Breast epithelium (tissue), 4 donors: ENCODE results near the gene COA6. TPM values are rescaled to one million over a fixed set of nuclear protein-coding genes. Genes with fewer than 3 reads are reported as not detected.
A peak's percentile ranks its signal among the peaks of the same experiment; 100 is the strongest.

Source experiments
- DNase-seq, 2 donors: peaks; one replicate each; pipeline ENCODE4 v3.0.0-alpha.2; 2019; ENCODE audit warnings: low spot score in 2 of 2
- H3K27ac ChIP-seq, 2 donors: fragments of 200-600 bp; sonication (generic) in 1 of 2; one replicate each; pipeline ENCODE4 v1.5.1; 2016 to 2019; ENCODE audit warnings: mild to moderate bottlenecking in 1 of 2
- H3K27me3 ChIP-seq, 2 donors: fragments of 200-600 bp; sonication (generic) in 1 of 2; one replicate each; pipeline versions ENCODE4 v1.5.1 to v1.6.0; 2017 to 2019; ENCODE audit warnings: control low read depth in 1 of 2, mild to moderate bottlenecking in 1 of 2
- H3K36me3 ChIP-seq: fragments of 200-600 bp; one replicate; pipeline ENCODE4 v1.5.1; 2019
- H3K4me1 ChIP-seq, 2 donors: fragments of 200-600 bp; sonication (generic); one replicate each; pipeline ENCODE4 v1.5.1; 2016 to 2019; ENCODE audit warnings: control low read depth in 1 of 2
- H3K4me3 ChIP-seq, 3 donors: fragments of 200-600 bp; sonication (generic); 1 replicate in 2 of 3; 2 replicates in 1 of 3; pipeline ENCODE4 v1.5.1; 2016 to 2019; ENCODE audit warnings: mild to moderate bottlenecking in 3 of 3, moderate library complexity in 2 of 3
- H3K9me3 ChIP-seq, 2 donors: fragments of 200-600 bp; sonication (generic) in 1 of 2; one replicate each; pipeline ENCODE4 v1.5.1; 2016 to 2019; ENCODE audit warnings: control low read depth in 1 of 2
- POLR2A ChIP-seq: fragments of 450-650 bp; IDR thresholded peaks from one replicate; pipeline ENCODE4 v1.6.1; 2016; ENCODE audit warnings: antibody characterized with exemption, mild to moderate bottlenecking, moderate library complexity
- POLR2AphosphoS5 ChIP-seq, 3 donors: sonication (generic); formaldehyde crosslinking; IDR thresholded peaks; one replicate each; pipeline ENCODE4 v1.6.1; 2017; ENCODE audit warnings: antibody characterized with exemption in 3 of 3
- intact Hi-C: fragments of 100-400 bp; cut with DNase I; formaldehyde crosslinking; loops from one replicate; pipeline ENCODE4 v1.15.1; 2023; ENCODE audit warnings: low total_unique reads
- total RNA-seq, 3 donors: library from RNA; depleted of rRNA; stranded (reverse); fragments of >200 nt; gene quantifications; one replicate each; pipeline ENCODE4 v1.1.0, GENCODE V29; 2016
- TF ChIP-seq, protein P1 (sequence below), 3 donors: fragments of 450-650 bp; IDR thresholded peaks; one replicate each; pipeline ENCODE4 v1.5.1; 2016 to 2017; ENCODE audit warnings: antibody characterized with exemption in 3 of 3, mild to moderate bottlenecking in 3 of 3, moderate library complexity in 3 of 3

The COA6 gene
- total RNA-seq, 3 donors from 2014 or later, result 10.4 to 17.7 (median 14.6) TPM

DNA sequence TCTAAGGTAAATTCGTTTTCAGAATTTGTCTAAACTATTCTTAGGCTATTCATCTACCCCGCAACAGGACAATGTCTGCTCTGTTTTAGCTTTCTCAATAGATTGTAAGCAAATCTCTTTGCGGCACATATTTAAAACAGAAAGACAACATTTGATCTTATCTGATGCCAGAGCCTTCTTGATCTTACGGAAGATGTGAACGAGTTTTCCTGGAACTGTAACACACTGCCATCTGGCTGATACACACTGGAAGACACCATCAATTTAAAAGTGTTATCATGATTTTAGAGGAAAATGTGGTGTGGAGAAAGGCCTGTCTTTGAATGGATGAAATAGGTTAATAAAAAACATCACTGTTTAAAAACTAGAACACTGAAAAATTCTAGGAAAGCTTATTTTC is 36.1 kb downstream of the COA6 start:
- Histone ChIP-seq H3K36me3 (no peaks in the 10 kb centered on the region), H3K27ac (no peak overlapping the region), H3K4me3 (no peak overlapping the region), H3K9me3 (no peaks in the 10 kb centered on the region), H3K4me1 (no peaks in the 10 kb centered on the region), H3K27me3 (no peaks in the 10 kb centered on the region)
- DNase-seq, result no peak
- TF ChIP-seq POLR2A, result no peak
- TF ChIP-seq, protein P1, sequence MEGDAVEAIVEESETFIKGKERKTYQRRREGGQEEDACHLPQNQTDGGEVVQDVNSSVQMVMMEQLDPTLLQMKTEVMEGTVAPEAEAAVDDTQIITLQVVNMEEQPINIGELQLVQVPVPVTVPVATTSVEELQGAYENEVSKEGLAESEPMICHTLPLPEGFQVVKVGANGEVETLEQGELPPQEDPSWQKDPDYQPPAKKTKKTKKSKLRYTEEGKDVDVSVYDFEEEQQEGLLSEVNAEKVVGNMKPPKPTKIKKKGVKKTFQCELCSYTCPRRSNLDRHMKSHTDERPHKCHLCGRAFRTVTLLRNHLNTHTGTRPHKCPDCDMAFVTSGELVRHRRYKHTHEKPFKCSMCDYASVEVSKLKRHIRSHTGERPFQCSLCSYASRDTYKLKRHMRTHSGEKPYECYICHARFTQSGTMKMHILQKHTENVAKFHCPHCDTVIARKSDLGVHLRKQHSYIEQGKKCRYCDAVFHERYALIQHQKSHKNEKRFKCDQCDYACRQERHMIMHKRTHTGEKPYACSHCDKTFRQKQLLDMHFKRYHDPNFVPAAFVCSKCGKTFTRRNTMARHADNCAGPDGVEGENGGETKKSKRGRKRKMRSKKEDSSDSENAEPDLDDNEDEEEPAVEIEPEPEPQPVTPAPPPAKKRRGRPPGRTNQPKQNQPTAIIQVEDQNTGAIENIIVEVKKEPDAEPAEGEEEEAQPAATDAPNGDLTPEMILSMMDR (IDR thresholded peaks at IDR 0.05), result peak in 1 of 3 donors; percentile 17
- intact Hi-C loops, result no loop called here

DNA sequence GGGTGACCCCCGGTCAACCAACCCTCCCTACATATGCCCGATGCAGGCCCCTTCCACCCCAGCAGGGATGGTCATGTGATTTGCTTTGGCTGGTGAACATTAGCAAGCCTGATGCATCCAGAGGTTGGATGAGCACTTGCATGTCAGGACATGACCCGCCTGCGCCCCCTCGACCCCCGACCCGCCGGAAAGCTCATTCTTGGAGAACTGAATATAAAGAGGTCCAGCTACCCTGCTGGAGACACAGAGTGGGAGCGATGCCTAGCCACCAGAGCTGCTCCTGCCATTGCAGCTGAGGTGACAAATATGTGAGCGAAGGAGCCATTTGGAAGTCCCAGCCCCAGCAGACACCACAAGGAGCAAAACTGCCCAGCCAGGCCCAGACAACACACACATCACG is 39.6 kb downstream of the COA6 start:
- TF ChIP-seq POLR2A (no peak), POLR2AphosphoS5 (IDR thresholded peaks at IDR 0.05) (no peak)
- TF ChIP-seq, protein P1 (IDR thresholded peaks at IDR 0.05), result no peak
- Histone ChIP-seq H3K4me1 (no peaks in the 10 kb centered on the region), H3K36me3 (no peaks in the 10 kb centered on the region), H3K4me3 (no peak overlapping the region), H3K27ac (no peak overlapping the region), H3K27me3 (no peaks in the 10 kb centered on the region), H3K9me3 (no peaks in the 10 kb centered on the region)
- no peak for DNase-seq
- intact Hi-C loops, result no loop called here

DNA sequence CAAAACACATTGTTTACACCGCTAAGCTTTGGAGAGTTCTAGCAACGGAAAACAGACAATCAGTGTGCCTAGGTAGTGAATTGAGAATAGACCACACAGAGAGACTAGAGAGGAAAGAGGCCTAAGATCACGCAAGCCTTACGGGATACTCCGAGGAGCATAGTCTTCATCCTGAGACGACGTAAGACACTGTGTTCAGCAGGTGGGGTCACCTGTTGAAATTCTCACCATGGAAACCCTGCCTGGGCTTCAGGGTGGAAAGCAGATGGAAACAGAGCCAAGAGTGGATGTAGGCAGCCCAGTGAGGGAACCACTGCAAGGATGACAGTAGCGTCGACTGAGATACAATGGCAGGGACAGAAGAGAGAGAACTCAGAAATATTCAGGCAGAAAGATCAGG is 40.2 kb downstream of the COA6 start:
- intact Hi-C loops, result no loop called here
- Histone ChIP-seq H3K27me3 (no peaks in the 10 kb centered on the region), H3K4me1 (no peaks in the 10 kb centered on the region), H3K4me3 (no peak overlapping the region), H3K27ac (no peak overlapping the region), H3K9me3 (no peaks in the 10 kb centered on the region), H3K36me3 (no peaks in the 10 kb centered on the region)
- TF ChIP-seq POLR2AphosphoS5 (IDR thresholded peaks at IDR 0.05) (no peak), POLR2A (no peak)
- TF ChIP-seq, protein P1 (IDR thresholded peaks at IDR 0.05), result no peak
- DNase-seq, result no peak

DNA sequence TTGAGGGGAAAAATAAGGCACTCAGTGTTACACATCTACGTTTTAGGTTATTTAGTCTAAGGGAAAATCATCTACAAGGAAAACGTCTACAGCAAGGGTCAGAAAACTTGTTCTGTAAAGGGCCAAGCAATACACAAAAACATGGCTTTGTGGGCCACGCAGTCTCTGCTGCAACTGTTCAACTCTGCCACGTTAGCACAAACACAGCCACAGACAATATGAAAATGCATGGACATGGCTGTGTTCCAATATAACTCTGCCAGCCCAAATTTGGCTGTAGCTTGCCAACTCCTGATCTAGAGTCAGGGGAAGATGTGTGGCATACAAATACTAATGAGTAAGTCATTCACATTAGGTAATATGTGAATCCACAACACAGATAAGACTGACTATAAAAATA is 40.7 kb downstream of the COA6 start:
- Histone ChIP-seq H3K27me3 (no peaks in the 10 kb centered on the region), H3K9me3 (no peaks in the 10 kb centered on the region), H3K4me3 (no peak overlapping the region), H3K36me3 (no peaks in the 10 kb centered on the region), H3K4me1 (no peaks in the 10 kb centered on the region), H3K27ac (no peak overlapping the region)
- DNase-seq, result no peak
- intact Hi-C loops, result no loop called here
- TF ChIP-seq POLR2AphosphoS5 (IDR thresholded peaks at IDR 0.05) (no peak), POLR2A (no peak)
- TF ChIP-seq, protein P1 (IDR thresholded peaks at IDR 0.05), result no peak

DNA sequence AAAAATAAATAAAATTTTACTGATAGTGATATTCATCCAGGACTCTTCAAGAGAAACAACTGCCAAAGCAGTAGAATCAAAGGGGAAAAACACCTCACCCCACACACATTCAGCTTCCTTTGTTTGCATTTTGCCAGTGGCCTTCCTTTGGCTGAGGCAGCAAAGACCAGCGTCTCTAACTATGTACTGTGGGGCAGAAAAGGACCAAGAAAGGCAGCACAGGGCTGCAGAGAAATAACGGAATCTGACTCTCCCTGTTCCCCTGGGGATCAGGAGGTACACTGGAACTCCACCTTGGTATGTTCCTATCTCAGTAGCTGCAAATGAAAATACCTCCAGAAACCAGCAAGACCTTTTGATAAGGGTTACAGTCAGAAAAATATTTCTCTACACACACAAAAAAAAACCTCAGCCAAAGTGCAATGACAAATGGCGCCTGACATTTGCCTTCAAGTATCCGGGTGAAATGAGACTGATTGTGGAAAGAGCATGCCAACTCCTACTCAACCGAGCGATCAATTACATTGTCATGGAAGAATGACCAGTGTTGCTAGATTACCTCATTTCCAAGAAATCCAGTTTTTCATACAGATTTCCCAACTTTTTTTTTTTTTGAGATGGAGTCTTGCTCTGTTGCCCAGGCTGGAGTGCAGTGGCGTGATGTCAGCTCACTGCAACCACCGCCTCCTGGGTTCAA is 54.8 kb downstream of the COA6 start:
- Histone ChIP-seq H3K27me3 (no peaks in the 10 kb centered on the region), H3K36me3 (no peaks in the 10 kb centered on the region), H3K4me1 (no peaks in the 10 kb centered on the region), H3K27ac (no peak overlapping the region), H3K9me3 (no peaks in the 10 kb centered on the region), H3K4me3 (no peak overlapping the region)
- no peak for DNase-seq
- intact Hi-C loops, result no loop called here
- TF ChIP-seq, protein P1 (IDR thresholded peaks at IDR 0.05), result no peak
- TF ChIP-seq POLR2A, result no peak
- TF ChIP-seq POLR2AphosphoS5 (IDR thresholded peaks at IDR 0.05), result no peak
